Stimulated activated CD4-positive, alpha-beta T cell treated with anti-CD3 and anti-CD28 coated beads, Interleukin-12 subunit alpha, Interleukin-12 subunit beta, amount 100 ng/mL, for 48 hours (primary cell): ENCODE measurements around the gene TARS3.

Experiments used
- DNase-seq, 3 donors: peaks; one replicate each; pipeline ENCODE4 v3.0.0-alpha.2; 2020; ENCODE audit warnings: low read depth in 2 of 3, low spot score in 1 of 3

Gene TARS3

DNA sequence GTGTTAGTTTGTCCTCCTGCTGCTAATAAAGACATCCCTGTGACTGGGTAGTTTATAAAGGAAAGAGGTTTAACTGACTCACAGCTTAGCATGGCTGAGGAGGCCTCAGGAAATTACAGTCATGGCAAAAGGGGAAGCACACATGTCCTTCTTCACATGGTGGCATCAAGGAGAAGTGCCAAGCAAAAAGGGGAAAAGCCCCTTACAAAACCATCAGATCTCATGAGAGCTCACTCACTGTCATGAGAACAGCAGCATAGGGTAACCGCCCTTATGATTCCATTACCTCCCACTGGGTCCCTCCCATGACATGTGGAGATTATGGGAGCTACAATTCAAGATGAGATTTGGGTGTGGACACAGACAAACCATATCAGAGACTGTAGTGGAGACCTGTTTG is 99.1 kb downstream of the TARS3 start:
- no peak for DNase-seq

DNA sequence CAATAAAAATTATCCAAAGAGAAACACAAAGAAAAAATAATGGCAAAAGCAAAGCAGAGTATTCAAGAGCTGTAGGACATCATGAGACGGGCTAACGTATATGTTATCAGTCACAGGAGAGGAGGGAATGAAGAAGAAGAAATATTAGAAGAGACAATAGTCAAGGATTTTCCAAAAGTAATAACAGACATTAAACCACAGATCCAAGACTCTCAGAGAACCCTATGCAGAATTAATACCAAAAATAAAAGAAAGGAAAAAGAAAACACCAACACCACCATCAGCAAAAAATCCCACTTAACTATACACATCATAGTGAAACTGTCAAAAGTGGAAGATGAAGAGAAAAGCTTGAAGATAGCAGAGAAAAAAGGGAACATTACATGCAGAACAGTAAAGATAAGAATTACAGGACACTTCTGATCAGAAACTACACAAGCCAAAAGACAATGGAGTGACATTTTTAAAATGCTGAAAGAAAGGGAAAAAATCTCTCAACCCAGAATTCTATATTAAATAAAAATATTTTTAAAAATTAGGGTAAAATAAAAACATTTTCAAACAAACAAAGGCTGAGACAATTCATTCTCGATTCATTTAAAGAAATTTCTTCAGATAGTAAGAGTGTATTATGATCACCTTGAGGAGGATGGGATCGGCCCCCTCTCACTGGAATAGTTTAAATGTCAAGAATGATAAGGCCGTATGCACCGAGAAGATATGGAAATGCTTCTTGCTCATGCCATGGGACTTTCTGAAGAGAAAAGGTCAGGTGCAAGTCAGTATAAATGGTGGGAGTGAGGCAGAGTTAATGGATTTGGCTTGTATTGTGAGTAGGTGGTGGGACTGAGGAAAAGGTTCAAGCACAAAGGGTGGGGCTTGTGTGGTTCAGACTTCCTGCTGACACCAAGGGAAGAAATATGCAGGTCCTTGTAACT is 100.6 kb downstream of the TARS3 start:
- DNase-seq, result no peak

DNA sequence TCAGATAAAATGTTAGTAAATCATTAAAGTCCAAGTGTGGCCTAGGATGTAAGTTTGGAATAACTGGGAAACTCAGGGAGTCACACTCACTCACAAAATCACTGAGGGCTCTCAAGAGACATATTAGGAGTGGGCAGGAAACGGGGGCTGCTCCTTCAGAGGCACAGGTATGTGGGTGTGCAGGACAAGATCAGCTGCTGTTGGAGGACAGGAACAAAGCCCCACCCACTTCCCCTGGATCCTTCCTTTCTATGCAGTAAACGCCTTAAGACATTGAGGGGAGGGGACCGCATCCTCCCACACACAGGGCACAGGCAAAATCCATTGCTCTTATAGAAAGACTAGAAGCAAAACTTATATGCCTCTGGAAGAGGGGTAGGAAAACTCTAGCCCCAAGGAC is 102.3 kb downstream of the TARS3 start:
- DNase-seq, result no peak

DNA sequence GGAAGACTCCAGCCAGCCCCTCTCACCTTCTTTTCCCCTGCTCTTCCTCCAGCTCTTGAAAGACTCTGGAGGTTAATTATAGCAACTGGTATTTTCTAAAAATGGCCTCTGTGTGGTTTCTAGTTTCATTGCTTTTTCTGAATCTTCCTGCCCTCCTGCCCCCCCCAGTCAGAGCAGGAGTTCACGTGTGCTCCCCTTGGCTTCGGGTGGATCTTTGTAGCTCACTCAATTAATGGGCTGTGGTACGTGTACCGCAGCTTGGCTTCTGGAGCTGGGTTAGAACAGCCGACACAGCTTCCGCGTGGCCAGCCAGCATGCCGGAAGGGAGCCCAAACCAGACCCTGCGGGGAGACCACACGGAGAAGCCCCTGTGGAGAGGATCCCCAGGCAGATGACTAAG is 103.6 kb downstream of the TARS3 start:
- no peak for DNase-seq

DNA sequence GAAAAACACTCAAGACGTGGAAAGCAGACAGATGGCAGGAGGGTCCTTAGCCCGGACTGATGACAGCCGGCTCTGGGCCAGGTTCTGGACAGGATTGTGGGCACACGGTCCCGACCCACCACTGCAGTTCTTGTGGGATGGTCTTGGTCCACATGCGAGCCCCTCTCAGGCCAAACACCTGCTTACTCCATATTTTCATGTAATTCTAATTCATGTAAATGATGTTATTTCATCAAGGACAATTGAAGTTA is 104.7 kb downstream of the TARS3 start:
- no peak for DNase-seq

DNA sequence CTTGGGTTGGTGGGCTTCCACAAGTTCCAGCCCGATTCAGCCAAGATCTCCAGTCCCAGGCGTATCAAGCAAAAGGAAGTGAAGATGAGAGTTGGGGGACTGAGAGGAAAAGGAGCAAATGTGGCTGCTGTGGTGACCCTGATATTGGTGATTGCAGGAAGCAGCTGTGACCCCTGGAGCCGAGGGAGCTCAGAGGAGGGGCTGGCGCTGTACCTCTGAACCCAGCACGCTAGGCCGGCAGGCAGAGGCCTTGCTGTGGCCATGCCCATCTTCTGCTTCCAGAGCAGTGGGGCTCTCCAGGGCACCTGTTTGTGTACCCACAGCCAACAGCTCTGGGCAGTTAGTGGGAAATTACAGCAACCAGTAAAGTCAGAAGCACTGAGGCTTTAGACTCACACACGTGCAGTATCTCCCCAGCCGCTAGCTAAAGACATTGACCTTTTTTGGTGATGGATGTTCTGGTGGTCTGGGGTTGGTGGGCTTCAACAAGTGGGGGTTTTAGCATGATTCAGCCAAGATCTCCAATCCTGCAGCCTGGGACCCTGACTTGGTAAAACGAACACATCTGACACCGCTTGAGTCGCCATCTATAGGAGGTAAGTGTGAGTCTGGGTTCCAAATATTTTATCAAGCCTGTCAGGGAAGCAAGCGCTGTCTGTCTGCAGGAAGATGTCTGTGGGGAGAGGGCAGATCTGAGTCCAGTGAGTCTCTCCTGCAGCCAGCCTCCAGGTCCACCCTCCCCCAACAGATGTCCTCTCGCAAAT is 105.2 kb downstream of the TARS3 start:
- no peak for DNase-seq

DNA sequence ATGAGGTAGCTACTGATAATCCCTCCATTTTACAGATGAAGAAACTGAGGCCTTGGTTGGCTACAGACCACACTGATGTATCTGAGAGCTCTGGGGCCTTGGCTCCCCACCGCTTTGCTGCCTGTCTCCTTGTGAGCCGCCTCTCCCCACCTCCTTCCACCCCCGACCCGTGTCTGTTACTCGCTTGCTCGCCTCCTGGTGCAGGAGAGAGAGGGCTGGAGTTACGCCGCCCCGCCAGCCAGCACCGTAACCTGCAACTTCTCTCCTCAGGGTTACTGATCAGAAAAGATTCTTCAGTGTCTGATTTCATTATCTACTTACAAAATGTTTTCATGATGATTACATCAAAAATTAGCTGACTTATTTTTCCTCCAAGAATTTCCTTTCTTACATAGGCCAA is 106.2 kb downstream of the TARS3 start:
- no peak for DNase-seq

DNA sequence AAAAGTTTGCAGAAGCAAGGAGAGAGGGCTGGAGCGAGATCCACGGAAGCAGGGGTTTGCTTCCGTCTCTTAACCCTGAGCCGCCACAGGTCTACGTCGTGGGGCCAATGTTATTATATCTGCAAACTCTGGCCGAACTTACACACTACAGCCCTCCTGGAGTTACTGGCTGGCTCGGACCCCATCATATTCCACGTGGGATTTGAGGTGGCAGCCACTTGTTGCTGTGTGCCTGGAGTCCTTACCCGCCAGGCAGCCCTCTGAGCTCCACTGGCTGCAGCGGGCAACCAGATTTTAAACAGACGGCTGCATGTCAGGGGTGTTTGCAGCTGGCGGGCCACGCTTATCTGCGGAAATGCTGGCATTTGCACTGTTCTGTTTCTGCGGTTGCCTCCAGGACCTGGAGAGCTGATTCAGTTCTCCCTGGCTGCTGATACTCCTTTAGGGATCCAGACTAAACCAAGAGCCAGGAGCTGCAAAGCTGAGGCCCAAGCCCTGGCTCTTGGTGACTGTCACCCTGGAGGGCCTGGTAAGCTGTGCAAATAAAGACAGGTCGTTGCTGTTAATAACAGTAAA is 106.8 kb downstream of the TARS3 start:
- no peak for DNase-seq

DNA sequence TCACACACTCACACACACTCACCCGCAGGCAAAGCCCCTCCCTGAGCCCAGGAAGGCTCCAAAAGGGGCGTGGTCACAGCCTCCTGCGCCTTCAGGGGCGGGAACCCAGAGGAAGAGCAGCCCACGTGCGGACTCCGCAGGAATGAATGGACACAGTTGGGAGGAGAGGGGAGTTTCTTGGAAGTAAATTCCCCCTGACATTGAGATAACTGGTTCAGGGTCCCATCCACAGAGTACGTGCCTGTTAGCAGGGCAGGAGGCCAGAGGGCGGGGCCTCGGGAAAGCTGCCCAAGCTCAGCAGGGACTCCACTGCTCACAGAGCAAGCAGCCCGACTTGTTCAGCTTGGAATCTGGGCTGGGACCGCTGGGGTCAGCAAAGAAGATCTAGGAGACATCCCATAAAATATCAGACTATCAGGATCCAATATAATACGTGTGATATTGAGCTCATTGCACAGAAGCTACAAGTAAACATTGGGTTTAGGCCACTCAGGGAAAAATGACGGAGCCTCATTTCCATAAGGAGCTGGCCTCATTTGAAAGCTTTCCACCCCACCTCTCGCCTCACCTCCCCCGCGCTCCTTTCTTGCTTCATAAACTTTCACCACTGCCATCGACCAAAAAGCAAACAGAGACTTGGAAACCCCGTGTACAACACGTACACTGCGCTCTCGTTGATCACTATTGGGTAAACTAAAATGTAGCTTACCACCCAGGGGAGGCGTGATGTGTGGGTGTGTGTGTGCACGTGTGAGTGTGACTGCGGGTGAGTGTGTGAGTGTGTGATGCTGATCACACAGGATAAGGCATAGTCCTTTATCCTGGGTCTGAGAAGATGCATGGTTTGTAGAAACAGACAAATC is 108.1 kb downstream of the TARS3 start:
- no peak for DNase-seq

DNA sequence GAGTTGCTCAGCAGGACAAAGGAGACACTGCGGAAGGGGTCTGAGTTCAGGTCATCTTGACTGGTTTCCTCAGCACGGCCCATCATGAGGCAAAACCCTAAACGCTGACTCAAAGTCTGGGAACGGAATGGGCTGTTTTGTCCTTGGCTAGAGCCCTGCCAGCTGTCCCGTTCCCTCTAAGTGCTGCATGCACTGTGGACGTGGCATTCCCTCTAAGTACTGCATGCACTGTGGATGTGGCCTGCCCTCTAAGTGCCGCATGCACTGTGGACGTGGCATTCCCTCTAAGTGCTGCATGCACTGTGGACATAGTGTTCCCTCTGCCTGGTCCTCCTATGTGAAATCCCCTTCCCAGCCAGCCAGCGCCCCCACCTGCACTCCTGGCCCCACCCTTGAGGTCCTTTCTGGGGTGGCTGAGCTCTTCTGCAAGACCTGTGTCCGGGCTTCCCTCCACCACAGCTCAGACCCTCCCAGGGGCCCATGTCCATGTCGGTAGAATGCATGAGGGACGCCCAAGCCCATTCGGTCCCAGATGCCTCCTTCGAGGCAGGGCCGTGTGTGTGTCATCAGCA is 108.8 kb downstream of the TARS3 start:
- no peak for DNase-seq

DNA sequence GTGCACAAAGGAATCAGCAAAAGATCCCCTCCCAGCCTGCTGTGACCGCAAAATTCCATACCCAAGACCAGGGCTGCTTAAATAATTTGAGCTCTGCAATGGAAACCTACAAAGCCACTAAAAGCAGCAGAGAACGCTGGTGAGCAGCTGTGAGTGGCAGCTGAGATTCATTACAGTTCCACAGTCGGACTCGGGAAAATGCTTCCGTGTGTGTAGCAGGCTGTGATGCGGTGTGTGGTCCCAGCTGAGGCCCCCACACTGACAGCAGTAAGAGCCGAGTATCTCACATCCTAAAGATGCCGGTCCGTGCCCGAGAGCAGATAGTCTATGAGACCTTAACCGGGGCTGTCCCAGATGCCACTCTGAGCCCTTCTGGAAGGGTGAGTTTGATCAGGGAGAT is 109.5 kb downstream of the TARS3 start:
- no peak for DNase-seq

DNA sequence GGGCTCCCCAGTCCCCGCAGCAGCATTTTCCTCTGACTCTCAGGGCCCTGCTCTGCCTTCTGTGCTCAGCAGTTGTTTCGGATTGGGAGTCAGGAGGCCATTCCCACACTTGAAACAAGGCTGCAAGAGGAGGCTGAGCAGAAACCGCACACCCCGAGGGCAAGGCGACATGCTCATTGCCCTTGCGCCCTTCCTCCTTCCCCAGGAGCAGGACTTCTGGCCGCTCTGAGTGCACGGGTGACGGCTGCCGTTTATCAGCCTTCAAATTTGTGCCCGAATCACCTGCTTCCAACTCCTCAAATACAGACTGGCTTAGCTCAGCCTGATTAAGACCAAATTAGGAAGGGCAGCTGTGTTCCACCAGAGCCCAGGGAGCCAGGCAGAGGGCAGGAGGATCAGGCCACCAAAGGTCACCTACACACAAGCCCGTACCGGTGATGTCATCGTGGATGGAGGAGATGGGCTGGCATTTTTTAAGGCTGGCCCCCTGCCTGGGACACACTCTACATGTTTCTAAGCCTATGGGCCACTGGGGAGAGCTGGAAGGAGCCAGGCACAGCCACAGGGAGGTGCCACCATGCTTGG is 110.2 kb downstream of the TARS3 start:
- no peak for DNase-seq

DNA sequence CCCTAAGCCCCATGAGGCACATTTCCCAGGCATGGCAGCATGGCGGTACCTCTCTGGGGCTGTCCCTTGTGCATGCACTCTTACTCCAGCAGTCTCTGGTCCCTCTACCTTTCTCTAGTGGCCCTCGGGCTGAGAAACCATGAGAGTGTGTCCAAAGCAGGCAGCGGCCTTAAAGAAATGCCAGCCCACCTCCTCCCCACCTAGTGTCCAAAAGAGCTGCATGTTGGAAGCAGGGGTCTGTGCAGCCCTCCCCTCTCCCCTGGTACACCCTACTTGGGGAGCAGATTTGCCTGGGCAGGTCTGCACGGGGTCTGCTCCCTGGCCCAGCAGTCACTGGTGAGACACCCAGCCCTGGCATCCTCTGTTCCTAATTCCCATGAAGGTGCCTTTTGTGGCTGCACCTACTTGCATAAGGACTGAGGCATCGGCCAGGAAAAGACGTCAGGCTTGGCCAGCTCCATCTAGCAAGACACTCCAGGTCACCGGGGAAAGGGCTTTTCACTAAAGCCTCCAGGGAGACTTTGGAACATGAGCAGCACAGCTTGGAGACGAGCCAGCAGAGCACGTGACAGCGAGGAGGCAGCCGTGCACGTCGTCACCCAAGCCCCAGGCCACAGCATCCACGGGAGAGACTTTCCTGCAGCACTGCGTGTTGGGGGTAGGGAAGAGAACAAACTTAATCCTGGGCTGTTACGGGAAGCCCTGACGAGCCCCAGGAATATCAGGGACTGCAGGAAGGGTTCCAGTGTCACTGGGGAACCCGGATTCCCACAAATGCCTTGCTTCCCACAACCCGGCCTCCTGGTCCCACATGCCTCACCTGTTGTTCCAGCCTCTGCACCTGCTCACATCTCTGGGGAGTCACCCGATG is 110.9 kb downstream of the TARS3 start:
- DNase-seq, result no peak

DNA sequence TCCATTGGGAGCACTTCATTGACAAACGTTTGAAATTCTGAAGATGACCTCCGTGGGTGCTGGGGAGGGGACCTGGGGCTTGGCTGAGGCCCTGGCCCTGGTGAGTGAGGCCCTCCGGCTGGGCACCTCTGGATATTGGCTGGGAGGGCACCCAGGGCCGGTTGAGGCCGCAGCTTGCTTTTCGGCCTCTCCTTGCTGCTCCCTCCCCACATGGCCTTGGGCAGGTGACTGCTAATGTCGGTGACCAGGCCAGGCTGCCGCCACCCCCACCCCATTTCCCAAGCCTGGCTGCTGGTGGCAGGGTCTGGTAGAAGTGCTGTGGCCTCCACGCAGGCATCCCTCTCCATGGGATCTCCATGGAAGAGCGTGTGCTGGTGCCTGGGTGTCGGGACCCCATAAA is 111.6 kb downstream of the TARS3 start:
- no peak for DNase-seq

DNA sequence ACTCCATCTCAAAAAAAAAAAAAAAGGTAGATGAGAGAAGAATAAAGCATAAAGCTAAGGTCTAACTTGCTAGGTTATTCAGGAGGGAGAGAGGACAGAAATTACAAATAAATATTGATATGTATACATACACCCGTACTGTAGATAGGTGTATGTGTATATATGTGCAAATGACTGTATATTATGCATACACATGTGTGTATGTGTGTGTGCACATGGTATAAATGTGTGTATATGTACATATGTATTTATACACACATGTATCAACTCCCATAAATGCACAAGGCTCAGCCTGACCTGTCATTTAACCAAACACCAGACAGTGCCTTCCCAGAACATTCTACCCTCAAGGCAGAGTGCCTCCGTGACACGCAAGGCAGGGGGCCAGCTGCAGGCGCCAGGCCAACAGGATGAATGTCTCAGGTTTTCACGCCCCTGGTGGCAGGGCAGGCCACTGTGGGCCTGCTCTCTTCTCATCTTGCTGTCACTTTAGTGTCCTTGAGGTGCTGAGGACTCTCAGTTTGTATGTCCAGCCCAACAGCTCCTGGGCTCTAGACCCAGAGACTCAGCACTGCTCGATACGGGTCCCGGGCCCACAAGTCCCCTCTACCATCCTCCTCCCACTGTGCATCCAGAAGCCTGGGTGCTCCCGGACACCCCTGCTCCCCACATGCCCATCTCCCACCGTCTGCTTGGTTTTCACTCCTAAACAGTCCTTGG is 112.5 kb downstream of the TARS3 start:
- DNase-seq, result no peak

DNA sequence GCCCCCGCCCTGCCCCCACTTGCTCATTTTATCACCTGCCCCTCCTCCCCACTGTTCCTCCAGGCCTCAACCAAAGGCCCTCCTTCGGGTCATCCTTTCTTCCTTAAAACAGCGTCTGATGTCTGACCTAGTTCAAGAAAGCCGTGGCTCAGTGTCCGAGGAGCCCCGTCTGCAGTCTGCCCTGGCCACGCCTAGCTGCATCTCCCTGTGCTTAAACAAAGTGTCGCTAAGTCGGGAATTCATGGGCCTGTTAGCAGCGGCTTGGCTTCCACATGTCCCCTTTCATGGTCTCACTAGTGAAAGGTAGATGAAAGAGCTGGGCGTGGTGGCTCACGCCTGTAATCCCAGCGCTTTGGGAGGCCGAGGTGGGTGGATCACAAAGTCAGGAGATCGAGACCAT is 113.3 kb downstream of the TARS3 start:
- no peak for DNase-seq

DNA sequence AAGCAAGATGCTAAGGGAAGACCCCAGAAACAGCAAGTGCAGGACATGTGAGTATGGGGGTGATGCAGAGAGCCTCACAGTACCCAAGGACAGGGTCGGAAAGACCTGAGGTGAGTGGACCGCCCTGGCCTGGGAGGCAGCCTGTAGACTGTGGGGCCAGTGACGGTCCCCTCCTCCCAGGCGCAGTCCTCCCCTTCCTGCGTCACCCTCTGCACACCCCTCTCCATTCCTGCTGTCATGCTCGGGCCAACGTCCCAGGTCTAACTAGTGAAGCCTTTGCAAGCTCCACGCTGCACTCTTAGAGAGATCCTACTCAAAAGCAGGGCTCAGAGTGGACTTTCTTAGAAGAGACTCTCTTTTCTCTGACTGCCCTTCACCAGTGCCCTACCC is 113.7 kb downstream of the TARS3 start:
- no peak for DNase-seq

DNA sequence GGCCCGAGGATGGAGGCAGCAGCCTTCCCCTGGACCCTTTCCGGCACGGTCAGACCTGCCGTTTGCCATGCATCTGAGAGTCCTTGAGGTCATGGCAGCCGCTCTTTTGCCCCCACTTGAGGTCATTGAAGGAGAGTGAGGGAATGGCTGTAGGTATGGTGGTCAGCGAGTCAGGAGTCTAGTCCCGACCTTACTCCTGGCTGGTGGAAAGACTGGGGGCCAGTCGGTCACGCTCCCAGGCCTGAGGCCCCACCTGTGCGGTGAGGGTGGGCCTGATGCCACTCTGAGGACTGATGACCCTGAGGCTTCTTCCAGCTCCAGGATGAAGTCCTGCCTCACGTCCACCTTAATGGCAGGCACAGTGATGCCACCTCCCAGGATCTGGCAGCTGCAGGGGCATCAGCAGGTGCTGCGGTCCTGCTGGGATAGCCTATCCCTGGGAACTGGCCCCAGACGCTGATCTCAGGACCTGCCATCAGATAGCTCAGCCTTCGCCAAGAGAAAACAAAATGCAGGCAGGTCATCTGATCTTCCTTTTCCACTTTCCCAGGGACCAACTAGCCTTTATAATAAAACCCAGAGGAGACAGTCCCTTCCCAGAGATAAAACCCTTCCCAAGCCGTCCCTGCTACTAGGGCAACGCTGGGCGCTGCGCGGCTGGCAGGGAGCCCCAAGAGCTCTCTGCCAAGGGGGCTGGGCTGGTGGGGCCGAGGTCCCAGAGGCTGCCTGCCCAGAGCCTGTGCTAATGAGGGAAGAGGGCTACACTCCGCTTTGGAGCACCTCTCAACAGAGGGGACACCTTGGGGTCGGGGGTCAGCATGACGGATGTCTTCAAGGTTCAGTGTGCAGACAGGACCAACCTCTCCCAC is 114.3 kb downstream of the TARS3 start:
- DNase-seq, result no peak
